Transverse colon (tissue), 3 donors: Measurements from ENCODE around the gene INO80E.

Experiments
- POLR2A ChIP-seq: fragments of 450-650 bp; IDR thresholded peaks from one replicate; pipeline ENCODE4 v1.6.1; 2016; ENCODE audit warnings: antibody characterized with exemption, mild to moderate bottlenecking, moderate library complexity
- TF ChIP-seq, protein P1 (sequence below), 5 experiments: fragments of 200-600 bp in 3 of 5; fragments of 450-650 bp in 2 of 5; sonication (generic) in 3 of 5; IDR thresholded peaks; 1 replicate in 2 of 5; 2 replicates in 3 of 5; pipeline ENCODE4 v1.5.1; 2016 to 2017; ENCODE audit warnings: antibody characterized with exemption in 5 of 5, inconsistent platforms in 3 of 5, mild to moderate bottlenecking in 2 of 5, moderate library complexity in 1 of 5

DNA sequence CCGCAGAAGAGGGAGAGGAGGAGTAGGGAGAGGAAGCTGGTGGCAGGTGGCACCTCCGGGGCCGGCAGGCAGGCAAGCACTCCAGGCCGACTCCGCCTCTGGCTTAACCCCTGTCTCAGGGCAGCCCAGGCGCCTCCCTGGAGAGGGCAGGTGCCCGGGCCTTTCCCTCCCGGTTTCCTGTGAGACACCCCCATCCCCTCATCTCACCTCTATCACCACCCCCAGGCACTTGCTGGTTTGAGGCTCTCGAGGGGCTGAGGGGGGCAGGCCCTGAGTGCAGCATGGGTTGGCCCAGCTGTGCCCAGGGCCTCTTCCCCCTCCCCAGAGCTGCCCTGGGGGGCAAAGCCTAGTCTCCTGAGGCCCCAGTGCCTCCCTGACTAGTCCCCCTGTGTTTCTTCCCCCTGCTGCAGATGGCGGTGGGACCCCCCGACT, 8.8 kb downstream of the INO80E start:
- TF ChIP-seq, protein P1, sequence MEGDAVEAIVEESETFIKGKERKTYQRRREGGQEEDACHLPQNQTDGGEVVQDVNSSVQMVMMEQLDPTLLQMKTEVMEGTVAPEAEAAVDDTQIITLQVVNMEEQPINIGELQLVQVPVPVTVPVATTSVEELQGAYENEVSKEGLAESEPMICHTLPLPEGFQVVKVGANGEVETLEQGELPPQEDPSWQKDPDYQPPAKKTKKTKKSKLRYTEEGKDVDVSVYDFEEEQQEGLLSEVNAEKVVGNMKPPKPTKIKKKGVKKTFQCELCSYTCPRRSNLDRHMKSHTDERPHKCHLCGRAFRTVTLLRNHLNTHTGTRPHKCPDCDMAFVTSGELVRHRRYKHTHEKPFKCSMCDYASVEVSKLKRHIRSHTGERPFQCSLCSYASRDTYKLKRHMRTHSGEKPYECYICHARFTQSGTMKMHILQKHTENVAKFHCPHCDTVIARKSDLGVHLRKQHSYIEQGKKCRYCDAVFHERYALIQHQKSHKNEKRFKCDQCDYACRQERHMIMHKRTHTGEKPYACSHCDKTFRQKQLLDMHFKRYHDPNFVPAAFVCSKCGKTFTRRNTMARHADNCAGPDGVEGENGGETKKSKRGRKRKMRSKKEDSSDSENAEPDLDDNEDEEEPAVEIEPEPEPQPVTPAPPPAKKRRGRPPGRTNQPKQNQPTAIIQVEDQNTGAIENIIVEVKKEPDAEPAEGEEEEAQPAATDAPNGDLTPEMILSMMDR (IDR thresholded peaks at IDR 0.05): no peak
- no peak for TF ChIP-seq POLR2A
